ENCODE results near the gene DZIP1L. TPM values are rescaled to one million over a fixed set of nuclear protein-coding genes. Genes with fewer than 3 reads are reported as not detected.

DZIP1L gene
- total RNA-seq, 1 experiment from 2014 or later: 6.2 TPM

DNA sequence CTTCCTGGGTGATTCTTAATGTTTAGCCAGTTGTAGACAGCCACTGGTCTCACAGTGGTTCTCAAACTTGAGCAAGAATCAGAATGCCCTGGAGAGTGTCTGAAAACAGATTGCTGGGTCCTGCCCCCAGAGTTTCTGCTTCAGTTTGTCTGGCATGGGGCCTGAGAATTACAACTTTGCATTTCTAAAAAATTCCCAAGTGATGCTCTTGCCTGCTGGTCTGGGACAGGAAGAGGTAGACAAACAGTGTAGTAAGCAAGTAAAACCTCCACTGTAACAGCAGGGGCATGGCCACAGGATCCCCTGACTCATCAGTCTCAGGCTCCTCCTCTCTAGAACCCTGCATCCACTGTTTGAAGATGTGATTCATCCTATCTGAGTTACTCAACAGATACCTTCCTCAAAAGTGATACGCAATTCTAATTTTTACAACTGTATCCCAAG, 36.5 kb downstream of the DZIP1L start:
- intact Hi-C loops (cut with micrococcal nuclease): loop anchor here (2.0 kb wide), 1 partner anchor 36 kb away; the partner anchor contains the start of gene DZIP1L
- no TSS peak for BruUV-seq (replicated peaks)
- no peaks in the 10 kb centered on the region for H3K27me3 Mint-ChIP-seq (ENCODE audit: insufficient read depth, unreplicated experiment)
- ChIA-PET POLR2A (interaction anchor here (0.7 to 5.1 kb wide), 4 partner anchors 10 to 45 kb away, joined by 3 to 39 read pairs (median 5); no protein-coding TSS in a partner anchor), CTCF (interaction anchor here (0.6 to 22.2 kb wide), 4 partner anchors 10 to 95 kb away, joined by 3 to 743 read pairs (median 4); partner anchors contain the start of gene DZIP1L)
- TF ChIP-seq, protein P1, sequence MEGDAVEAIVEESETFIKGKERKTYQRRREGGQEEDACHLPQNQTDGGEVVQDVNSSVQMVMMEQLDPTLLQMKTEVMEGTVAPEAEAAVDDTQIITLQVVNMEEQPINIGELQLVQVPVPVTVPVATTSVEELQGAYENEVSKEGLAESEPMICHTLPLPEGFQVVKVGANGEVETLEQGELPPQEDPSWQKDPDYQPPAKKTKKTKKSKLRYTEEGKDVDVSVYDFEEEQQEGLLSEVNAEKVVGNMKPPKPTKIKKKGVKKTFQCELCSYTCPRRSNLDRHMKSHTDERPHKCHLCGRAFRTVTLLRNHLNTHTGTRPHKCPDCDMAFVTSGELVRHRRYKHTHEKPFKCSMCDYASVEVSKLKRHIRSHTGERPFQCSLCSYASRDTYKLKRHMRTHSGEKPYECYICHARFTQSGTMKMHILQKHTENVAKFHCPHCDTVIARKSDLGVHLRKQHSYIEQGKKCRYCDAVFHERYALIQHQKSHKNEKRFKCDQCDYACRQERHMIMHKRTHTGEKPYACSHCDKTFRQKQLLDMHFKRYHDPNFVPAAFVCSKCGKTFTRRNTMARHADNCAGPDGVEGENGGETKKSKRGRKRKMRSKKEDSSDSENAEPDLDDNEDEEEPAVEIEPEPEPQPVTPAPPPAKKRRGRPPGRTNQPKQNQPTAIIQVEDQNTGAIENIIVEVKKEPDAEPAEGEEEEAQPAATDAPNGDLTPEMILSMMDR (IDR thresholded peaks at IDR 0.05; ENCODE audit: unreplicated experiment): no peak
- H3K9me3 Mint-ChIP-seq (ENCODE audit: unreplicated experiment): no peaks in the 10 kb centered on the region
- no peak overlapping the region for H3K27ac Mint-ChIP-seq (ENCODE audit: low read depth, unreplicated experiment)
- peak; percentile 97 for DNase-seq (ENCODE audit: unreplicated experiment)
- no peak overlapping the region for H3K4me3 Mint-ChIP-seq (ENCODE audit: unreplicated experiment)
- peaks cover 54% of the 10 kb centered on the region for H3K4me1 Mint-ChIP-seq (ENCODE audit: insufficient read depth, unreplicated experiment)
- peaks cover 6% of the 10 kb centered on the region for H3K36me3 Mint-ChIP-seq (ENCODE audit: insufficient read depth, unreplicated experiment)

DNA sequence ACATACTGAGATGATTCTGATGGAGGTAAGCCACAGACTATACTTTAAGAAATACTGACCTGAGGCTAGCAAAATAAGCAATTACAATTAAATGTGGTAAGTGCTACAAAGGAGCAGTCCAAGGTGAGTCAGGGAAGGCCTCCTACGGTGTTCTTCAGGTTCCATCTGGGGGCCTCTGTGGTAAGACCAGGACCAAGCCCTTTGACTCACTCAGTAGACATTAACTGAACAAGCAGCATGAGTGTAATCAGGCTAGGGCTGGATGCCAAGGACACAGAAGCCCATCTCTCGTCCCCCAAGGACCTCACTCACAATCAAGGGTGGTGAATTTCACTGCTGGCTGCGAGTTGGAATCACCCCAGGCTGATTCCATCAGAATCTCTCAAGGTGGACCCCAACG, 37.3 kb downstream of the DZIP1L start:
- intact Hi-C loops (cut with micrococcal nuclease): loop anchor here (2.0 kb wide), 1 partner anchor 37 kb away; the partner anchor contains the start of gene DZIP1L
- DNase-seq (ENCODE audit: unreplicated experiment): peak; percentile 94
- POLR2A ChIA-PET: interaction anchor here (0.7 to 1.1 kb wide), 2 partner anchors 35 to 46 kb away, joined by 3 read pairs; no protein-coding TSS in a partner anchor
- Mint-ChIP-seq H3K36me3 (ENCODE audit: insufficient read depth, unreplicated experiment) (peaks cover 1% of the 10 kb centered on the region), H3K27me3 (ENCODE audit: insufficient read depth, unreplicated experiment) (no peaks in the 10 kb centered on the region), H3K4me1 (ENCODE audit: insufficient read depth, unreplicated experiment) (peaks cover 51% of the 10 kb centered on the region), H3K9me3 (ENCODE audit: unreplicated experiment) (no peaks in the 10 kb centered on the region), H3K4me3 (ENCODE audit: unreplicated experiment) (no peak overlapping the region), H3K27ac (ENCODE audit: low read depth, unreplicated experiment) (peak overlapping the region; percentile 76)
- BruUV-seq (replicated peaks): no TSS peak
- TF ChIP-seq, protein P1 (IDR thresholded peaks at IDR 0.05; ENCODE audit: unreplicated experiment): no peak
- CTCF ChIA-PET: interaction anchor here (0.6 to 22.2 kb wide), 3 partner anchors 9 to 96 kb away, joined by 3 to 743 read pairs (median 4); partner anchors contain the start of gene DZIP1L

DNA sequence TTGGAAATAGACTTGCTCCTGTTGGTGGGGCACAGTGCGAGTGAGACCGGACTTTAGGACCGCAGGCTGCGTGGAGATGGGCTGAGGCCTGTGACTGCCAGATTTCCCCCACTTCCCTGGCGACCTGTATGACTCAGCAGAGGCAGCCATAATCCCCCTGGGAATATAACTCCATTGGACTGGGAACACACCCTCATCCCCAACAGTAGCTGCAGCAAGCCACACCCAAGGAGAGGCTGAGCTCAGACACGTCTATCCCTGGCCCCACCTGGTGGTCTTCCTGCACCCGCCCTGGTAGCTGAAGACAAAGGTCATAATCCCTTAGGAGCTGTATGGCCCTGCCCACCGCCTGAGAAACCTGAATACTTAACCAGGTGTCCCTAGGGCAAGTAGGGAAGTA, 42.6 kb downstream of the DZIP1L start:
- H3K9me3 Mint-ChIP-seq (ENCODE audit: unreplicated experiment): no peaks in the 10 kb centered on the region
- ChIA-PET CTCF (interaction anchor here (0.8 to 22.2 kb wide), 4 partner anchors 9 to 205 kb away, joined by 3 to 743 read pairs (median 4); partner anchors contain the start of gene DZIP1L), POLR2A (no interaction called here)
- no TSS peak for BruUV-seq (replicated peaks)
- DNase-seq (ENCODE audit: unreplicated experiment): no peak
- no peak overlapping the region for H3K4me3 Mint-ChIP-seq (ENCODE audit: unreplicated experiment)
- intact Hi-C loops (cut with micrococcal nuclease): no loop called here
- peaks cover 8% of the 10 kb centered on the region for H3K4me1 Mint-ChIP-seq (ENCODE audit: insufficient read depth, unreplicated experiment)
- no peaks in the 10 kb centered on the region for H3K27me3 Mint-ChIP-seq (ENCODE audit: insufficient read depth, unreplicated experiment)
- no peaks in the 10 kb centered on the region for H3K36me3 Mint-ChIP-seq (ENCODE audit: insufficient read depth, unreplicated experiment)
- TF ChIP-seq, protein P1 (IDR thresholded peaks at IDR 0.05; ENCODE audit: unreplicated experiment): no peak
- peak overlapping the region; percentile 5 for H3K27ac Mint-ChIP-seq (ENCODE audit: low read depth, unreplicated experiment)

DNA sequence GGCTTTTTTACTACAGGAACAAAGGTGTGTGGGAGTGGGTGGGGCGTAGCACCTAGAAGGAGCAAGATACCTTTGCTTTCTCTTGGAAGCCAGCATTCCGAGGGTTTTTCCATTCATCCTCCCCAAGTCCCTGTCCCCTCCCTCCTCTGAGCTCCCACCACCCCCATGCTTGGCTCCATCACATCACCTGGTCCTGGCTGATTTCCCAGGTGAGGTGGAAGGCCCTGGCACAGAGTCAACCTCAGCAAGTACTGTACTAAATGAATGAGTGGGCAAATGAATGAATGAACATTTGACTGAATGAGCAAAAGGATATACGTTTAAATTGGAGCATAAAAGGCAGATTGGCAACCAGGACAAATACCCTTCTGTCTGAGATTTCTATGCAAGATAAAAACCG, 45.4 kb downstream of the DZIP1L start:
- intact Hi-C loops (cut with micrococcal nuclease): no loop called here
- DNase-seq (ENCODE audit: unreplicated experiment): peak; percentile 50
- ChIA-PET POLR2A (interaction anchor here (1.0 to 1.4 kb wide), 3 partner anchors 45 to 50 kb away, joined by 6 to 7 read pairs (median 7); partner anchors contain the start of gene DZIP1L), CTCF (interaction anchor here (0.9 to 22.2 kb wide), 14 partner anchors 10 to 143 kb away, joined by 3 to 743 read pairs (median 8); partner anchors contain the start of genes DBR1 and DZIP1L)
- TF ChIP-seq, protein P1 (IDR thresholded peaks at IDR 0.05; ENCODE audit: unreplicated experiment): no peak
- no peaks in the 10 kb centered on the region for H3K27me3 Mint-ChIP-seq (ENCODE audit: insufficient read depth, unreplicated experiment)
- no peaks in the 10 kb centered on the region for H3K9me3 Mint-ChIP-seq (ENCODE audit: unreplicated experiment)
- no peak overlapping the region for H3K27ac Mint-ChIP-seq (ENCODE audit: low read depth, unreplicated experiment)
- no peak overlapping the region for H3K4me3 Mint-ChIP-seq (ENCODE audit: unreplicated experiment)
- BruUV-seq (replicated peaks): no TSS peak
- no peaks in the 10 kb centered on the region for H3K4me1 Mint-ChIP-seq (ENCODE audit: insufficient read depth, unreplicated experiment)
- H3K36me3 Mint-ChIP-seq (ENCODE audit: insufficient read depth, unreplicated experiment): peaks cover 10% of the 10 kb centered on the region

All from MCF 10A (cell line).